GM20431 (cell line): Measurements from ENCODE around the gene THOC6.
"Not testable (repeated sequence)": the region's sequence is repeated elsewhere in the genome, so short reads cannot be mapped to it uniquely, and the experiment has no call there.

Experiments
- in situ Hi-C: fragments of 300-500 bp; cut with MseI, MboI; formaldehyde crosslinking; loops from one replicate; pipeline ENCODE4 v1.15.0; 2020; ENCODE audit warnings: low sequenced_read_pairs; ENCODE audit not compliant: unreplicated experiment

Gene THOC6

DNA sequence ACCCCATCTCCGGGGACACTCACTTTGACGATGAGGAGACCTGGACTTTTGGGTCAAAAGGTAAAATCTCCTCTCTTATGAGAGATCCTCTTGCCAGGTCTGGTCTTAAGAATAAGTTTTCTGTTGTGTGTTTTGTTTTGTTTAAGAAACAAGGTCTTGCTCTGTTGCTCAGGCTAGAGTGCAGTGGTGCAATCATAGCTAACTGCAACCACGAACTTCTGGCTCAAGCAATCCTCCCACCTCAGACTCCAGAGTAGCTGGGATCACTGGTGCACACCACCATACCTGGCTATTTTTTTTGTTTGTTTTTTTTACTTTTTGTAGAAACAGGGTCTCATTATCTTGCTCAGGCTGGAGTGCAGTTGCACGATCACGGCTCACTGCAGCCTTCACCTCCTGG, 26.7 kb downstream of the THOC6 start:
- in situ Hi-C loops = no loop called here

DNA sequence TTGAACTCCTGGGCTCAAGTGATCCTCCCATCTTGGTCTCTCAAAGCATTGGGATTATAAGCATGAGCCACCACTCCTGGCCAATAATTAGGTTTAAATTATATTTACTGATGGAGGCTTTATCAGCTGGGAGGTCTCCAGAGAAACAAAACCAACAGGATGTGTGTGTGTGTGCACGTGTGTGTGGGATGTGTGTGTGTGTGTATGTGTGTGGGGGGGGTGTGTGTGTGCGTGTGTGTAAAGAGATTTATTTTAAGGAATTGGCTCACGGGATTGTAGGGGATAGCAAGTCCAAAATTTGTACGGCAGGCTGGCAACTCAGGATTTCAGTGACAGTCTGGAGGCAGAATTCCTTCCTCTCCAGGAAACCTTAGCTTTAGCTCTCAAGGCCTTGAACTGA, 27.2 kb downstream of the THOC6 start:
- in situ Hi-C loops = no loop called here

GRCh38 chr16:3051494-3051893, 27.7 kb downstream of the THOC6 start:
- in situ Hi-C loops = no loop called here

- in situ Hi-C loops = not testable (repeated sequence)
Observed at GRCh38 chr16:3052571-3053329, 28.9 kb downstream of the THOC6 start.

DNA sequence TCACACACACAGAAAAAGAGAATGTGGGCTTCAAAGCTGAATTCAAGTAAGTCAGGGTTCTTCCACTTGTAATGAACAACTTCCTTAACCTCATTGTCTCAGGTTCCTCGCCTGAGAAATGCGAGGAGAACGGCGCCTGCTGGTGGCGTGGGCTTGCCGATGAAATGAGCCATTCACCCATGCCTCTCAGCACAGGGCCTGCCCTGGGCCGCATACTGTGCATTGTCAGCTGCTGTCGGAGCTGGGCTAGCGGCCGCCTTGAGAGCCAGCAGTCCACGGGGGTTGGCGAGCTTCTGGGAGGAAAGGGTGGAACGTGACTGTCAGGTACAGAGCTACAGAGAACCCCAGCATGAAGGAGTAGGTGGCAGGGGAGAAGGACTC, 29.5 kb downstream of the THOC6 start:
- in situ Hi-C loops = not testable (repeated sequence)

- in situ Hi-C loops = no loop called here
Observed at GRCh38 chr16:3054965-3055733, 31.3 kb downstream of the THOC6 start.

DNA sequence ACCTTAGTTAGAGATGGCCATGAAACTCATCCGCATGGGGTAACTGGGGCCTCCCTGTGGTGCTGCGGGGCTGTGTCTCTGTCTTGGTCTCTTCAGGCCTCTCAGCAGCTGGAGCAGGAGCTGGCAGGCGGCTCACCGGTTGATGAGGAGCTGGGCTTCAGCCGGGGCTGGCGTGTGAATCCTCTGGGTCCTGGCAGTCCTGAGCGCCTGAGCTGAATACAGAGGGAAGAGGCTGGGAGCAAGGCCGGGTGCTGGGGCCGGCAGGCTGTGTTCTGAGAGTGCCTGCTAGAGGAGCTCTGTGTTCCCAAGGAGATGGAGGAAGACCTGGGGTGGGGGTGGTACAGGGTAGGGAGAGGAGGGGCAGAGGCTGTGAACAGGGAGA, 31.9 kb downstream of the THOC6 start:
- in situ Hi-C loops = not testable (repeated sequence)

- in situ Hi-C loops = no loop called here
Observed at GRCh38 chr16:3056336-3057180, 32.7 kb downstream of the THOC6 start.

GRCh38 chr16:3057181-3058138, 33.6 kb downstream of the THOC6 start:
- in situ Hi-C loops = no loop called here

DNA sequence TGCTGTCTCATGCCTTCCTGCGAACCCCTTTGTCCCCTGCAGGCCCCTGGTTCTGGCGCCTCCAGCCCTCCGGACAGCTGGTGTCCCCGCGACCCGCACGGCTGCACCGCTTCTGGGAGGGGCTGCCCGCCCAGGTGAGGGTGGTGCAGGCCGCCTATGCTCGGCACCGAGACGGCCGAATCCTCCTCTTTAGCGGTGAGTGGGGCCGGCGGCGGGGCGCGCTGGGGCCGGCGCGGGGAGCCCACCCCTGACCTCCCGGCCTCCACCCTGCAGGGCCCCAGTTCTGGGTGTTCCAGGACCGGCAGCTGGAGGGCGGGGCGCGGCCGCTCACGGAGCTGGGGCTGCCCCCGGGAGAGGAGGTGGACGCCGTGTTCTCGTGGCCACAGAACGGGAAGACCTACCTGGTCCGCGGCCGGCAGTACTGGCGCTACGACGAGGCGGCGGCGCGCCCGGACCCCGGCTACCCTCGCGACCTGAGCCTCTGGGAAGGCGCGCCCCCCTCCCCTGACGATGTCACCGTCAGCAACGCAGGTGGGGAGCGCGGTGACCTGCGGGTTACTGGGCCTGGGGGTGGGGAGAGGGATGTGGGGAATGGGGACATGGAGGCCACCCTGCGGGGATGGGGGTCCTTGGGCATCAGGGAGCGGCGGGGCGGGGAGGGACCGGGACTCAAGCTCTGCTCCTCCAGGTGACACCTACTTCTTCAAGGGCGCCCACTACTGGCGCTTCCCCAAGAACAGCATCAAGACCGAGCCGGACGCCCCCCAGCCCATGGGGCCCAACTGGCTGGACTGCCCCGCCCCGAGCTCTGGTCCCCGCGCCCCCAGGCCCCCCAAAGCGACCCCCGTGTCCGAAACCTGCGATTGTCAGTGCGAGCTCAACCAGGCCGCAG, 34.5 kb downstream of the THOC6 start:
- in situ Hi-C loops = no loop called here

DNA sequence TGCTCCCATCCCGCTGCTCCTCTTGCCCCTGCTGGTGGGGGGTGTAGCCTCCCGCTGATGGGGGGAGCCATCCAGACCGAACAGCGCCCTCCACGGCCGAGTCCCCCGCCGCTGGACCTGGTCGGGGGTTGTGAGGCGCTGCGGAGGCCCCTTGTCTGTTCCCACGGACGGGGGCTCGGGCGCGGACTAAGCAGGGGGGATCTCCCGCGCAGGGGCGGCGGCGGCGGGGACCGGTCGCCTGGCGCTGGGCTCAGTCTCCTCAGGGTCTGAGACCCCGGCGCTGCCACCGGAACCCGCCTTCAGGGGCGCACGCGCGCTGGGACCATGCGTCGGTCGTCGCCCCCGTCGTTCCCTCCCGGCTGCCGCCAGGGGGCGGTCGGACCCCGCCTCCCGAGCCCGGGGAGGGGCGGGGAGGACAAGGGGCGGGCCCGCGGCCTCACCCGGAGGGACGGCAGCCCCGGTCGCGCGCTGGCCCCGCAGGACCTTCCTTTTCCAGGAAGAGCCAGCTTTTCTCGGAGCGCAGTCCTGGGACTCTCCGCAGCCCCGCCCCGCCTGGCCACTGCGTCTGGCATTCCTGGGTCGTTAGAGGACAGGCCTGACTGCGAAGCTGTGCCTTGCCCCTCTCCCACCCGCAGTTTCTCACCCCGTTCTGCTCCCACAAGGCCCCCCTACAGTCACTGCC, 35.3 kb downstream of the THOC6 start:
- in situ Hi-C loops = no loop called here

DNA sequence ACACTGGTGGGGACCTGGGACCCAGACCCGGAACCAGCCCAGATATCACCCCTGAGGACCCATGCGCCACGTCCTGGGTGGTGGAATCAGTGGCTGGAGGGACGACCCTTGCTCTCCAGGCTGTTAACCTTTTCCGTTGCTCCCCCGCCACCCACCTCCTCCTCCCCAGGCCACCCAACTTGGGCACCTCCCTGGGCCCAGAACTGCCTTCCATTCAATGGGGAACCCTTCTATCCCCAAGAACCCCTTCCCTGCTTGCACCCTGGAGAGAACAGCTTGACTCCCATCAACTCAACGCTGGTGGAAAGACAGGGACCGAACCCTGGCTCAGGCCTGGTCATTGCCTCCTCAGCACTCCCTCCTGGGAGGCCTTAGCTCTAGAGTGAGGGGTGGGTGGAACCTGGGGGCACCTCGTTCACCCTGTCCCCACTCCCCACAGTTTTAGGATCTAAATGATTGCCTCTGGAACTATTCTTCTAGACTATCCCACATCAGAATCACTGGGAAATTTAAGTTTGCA, 35.9 kb downstream of the THOC6 start:
- in situ Hi-C loops = no loop called here

DNA sequence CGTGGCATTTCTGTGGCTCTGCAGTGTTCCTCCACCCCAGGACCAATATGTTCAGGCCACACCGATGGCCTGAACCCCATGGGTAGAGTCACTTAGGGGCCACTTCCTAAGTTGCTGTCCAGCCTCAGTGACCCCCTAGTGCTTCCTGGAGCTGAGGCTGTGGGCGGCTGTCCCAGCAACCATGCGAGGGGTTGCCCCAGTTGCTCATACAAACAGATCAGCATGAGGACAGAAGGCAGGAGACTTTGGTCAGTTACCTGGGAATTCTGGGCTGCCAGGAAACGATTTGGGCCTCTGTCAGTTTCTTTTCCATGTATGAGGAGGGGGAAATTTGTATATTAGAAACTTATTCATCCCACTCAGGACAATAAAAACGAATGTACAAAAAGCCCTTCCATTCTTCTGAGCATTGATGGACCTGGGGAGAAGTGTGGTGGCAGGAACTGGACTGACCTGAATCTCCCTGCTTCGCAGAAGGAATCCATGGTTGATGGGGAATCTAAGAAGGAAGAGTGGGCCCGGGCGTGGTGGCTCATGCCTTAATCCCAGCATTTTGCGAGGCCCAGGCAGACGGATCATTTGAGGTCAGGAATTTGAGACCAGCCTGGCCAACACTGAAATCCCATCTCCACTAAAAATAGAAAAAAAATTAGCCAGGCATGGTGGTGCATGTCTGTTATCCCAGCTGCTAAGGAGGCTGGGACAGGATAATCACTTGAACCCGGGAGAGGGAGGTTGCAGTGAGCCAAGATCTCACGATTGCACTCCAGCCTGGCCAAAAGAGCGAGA, 36.7 kb downstream of the THOC6 start:
- in situ Hi-C loops = no loop called here

DNA sequence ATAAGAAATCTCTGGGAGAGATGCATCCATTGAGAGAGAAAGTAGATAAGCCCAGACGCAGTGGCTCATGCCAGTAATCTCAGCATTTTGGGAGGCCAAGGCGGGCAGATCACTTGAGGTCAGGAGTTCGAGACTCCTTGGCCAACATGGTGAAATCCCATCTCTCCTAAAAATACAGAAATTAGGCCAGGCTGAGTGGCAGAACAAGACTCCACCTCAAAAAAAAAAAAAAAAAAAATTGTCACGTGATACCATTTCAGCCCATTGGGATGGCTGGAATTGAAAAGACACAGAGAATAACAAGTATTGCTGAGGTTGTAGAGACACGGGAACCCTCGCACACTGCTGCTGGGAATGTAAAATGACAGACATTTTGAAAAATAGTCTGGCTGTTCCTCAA, 38.7 kb downstream of the THOC6 start:
- in situ Hi-C loops = no loop called here

DNA sequence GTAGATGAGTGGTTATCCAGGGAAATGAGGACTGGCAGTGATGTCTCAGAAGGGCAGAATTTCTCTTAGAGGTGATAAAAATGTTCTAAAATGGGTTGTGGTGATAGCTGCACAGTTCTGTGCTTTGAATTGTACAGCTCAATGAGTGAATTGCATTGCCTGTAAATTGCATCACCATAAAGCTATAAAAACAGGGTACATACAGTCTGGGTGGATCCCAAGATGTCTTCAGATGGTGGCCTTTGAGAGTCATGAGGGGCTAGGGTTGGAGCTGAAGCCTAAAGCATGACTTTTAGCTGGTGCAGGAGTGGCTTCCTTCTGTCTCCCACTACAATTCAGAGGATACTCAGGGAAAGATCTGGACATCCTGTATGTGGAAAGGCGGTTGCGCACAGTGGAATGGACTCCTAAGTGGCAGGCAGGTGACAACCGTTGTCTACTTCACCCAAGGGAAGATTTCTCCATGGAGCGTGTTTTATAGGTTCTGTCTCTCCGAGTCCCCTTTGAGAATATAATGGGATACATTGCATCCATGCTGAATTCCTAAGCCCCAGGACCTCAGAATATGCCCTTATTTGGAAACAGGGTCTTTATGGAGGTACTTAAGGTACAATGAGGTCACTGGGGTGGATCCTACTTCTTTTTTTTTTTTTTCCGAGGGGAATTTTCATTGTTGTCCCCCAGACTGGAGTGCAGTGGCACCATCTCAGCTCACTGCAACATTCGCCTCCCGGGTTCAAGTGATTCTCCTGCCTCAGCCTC, 40.0 kb downstream of the THOC6 start:
- in situ Hi-C loops = no loop called here

DNA sequence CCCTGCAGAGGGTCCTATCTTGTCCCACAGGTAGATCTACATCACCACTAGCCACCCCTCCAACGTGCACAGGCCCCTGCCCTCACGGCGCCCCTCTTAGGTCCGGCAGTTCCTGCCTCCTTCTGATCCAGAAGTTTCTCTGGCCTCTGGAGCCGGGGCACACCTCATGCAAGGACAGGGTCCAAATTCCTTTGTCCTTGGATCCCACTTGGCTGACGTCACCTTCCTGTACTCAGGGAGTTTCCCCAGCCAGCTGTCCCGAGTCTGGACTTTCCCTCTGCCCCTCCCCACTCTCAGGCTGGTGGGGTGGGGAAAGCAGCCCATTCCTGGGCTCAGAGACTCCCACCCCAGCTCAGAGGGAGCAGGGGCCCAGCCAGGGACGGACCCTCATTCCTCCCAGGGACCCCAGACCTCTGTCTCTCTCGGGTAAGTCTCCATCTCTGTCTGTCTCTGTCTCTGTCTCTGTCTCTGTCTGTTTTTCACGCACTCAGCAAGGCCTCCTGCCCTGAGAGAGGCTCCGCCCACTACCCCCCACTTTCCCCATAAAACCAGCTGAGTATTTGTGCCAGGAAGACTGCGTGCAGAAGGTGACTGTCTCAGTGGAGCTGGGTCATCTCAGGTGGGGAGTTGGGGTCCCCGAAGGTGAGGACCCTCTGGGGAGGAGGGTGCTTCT, 41.4 kb downstream of the THOC6 start, which contains the start of gene IL32:
Gene IL32 (plus strand): TSS at position 572 of the 673 bp plus-strand sequence. CDS start 172 bp downstream, outside the sequence.
- in situ Hi-C loops = no loop called here
